Gastroesophageal sphincter (tissue), 4 donors: Measurements from ENCODE around the gene H1-8. TPM values are rescaled to one million over a fixed set of nuclear protein-coding genes. Genes with fewer than 3 reads are reported as not detected.
A peak's percentile ranks its signal among the peaks of the same experiment; 100 is the strongest.

ENCODE experiments used
- ATAC-seq: fragments of 150-250 bp; one replicate; pipeline ENCODE4 v1.9.1; 2016; ENCODE audit warnings: mild to moderate bottlenecking, moderate library complexity
- H3K27ac ChIP-seq, 4 donors: fragments of 200-600 bp; sonication (generic) in 3 of 4; 1 replicate in 3 of 4; 2 replicates in 1 of 4; pipeline ENCODE4 v1.5.1; 2016 to 2019
- H3K27me3 ChIP-seq: fragments of 200-600 bp; sonication (generic); one replicate; pipeline ENCODE4 v1.5.1; 2019
- H3K36me3 ChIP-seq, 2 donors: fragments of 200-600 bp; sonication (generic); one replicate each; pipeline ENCODE4 v1.5.1; 2019; ENCODE audit warnings: control low read depth in 1 of 2
- H3K4me1 ChIP-seq, 3 donors: fragments of 200-600 bp; sonication (generic); 1 replicate in 2 of 3; 2 replicates in 1 of 3; pipeline ENCODE4 v1.5.1; 2016 to 2019; ENCODE audit warnings: control low read depth in 2 of 3
- H3K4me3 ChIP-seq, 2 donors: fragments of 200-600 bp; sonication (generic); one replicate each; pipeline ENCODE4 v1.5.1; 2019; ENCODE audit warnings: mild to moderate bottlenecking in 1 of 2, moderate library complexity in 1 of 2
- H3K9me3 ChIP-seq, 3 donors: fragments of 200-600 bp; sonication (generic); one replicate each; pipeline ENCODE4 v1.5.1; 2017 to 2019; ENCODE audit warnings: control low read depth in 2 of 3
- EP300 ChIP-seq: sonication (generic); formaldehyde crosslinking; IDR thresholded peaks from one replicate; pipeline ENCODE4 v1.6.1; 2017; ENCODE audit warnings: antibody characterized with exemption, mild to moderate bottlenecking
- POLR2A ChIP-seq, 2 donors: fragments of 450-650 bp; IDR thresholded peaks; one replicate each; pipeline ENCODE4 v1.6.1; 2017; ENCODE audit warnings: antibody characterized with exemption in 2 of 2, mild to moderate bottlenecking in 2 of 2, moderate library complexity in 1 of 2
- POLR2AphosphoS5 ChIP-seq: sonication (generic); formaldehyde crosslinking; IDR thresholded peaks from one replicate; pipeline ENCODE4 v1.6.1; 2017; ENCODE audit warnings: antibody characterized with exemption
- WGBS, 2 donors: methylation state at CpG; one replicate each; pipeline ENCODE4 v1.1.5; 2018; ENCODE audit warnings: low coverage in 1 of 2; 5-methylcytosine and 5-hydroxymethylcytosine counted together
- total RNA-seq, 4 donors: library from RNA; depleted of rRNA; stranded (reverse); fragments of >200 nt; gene quantifications; one replicate each; pipeline ENCODE4 v1.1.0, GENCODE V29; 2016
- TF ChIP-seq, protein P1 (sequence below), 4 experiments: fragments of 200-600 bp in 2 of 4; fragments of 450-650 bp in 2 of 4; sonication (generic) in 1 of 4; IDR thresholded peaks; one replicate each; pipeline ENCODE4 v1.5.1; 2017 to 2019; ENCODE audit warnings: antibody characterized with exemption in 4 of 4, mild to moderate bottlenecking in 2 of 4, moderate library complexity in 2 of 4

Gene H1-8
- total RNA-seq, 4 donors from 2014 or later: not detected

- H3K27me3 ChIP-seq: no peaks in the 10 kb centered on the region
- peak overlapping the region in 1 of 2 donors; percentile 30 for H3K4me3 ChIP-seq
- H3K27ac ChIP-seq: peak overlapping the region in 3 of 4 donors; percentile 79 to 88 (median 84)
- H3K9me3 ChIP-seq: no peaks in the 10 kb centered on the region
- H3K4me1 ChIP-seq: peaks cover 0 to 100% (median 73%) of the 10 kb centered on the region in 3 donors
- TF ChIP-seq POLR2A (IDR thresholded peaks at IDR 0.05) (no peak), POLR2AphosphoS5 (no peak)
- no peaks in the 10 kb centered on the region for H3K36me3 ChIP-seq
- no peak for ATAC-seq
- WGBS, 2 donors: 70% methylated on average over 2 of the region's 10 CpGs; no CpG with 5 or more reads in 1 of the 2 donors
These were observed 52.7 kb downstream of the H1-8 start for GRCh38 chr3:129595544-129596193.

- 0% methylated on average over 4 of the region's 27 CpGs; no CpG with 5 or more reads in 1 of the 2 donors for WGBS, 2 donors
- Histone ChIP-seq H3K4me1 (peaks cover 0 to 100% (median 72%) of the 10 kb centered on the region in 3 donors), H3K9me3 (no peaks in the 10 kb centered on the region), H3K36me3 (no peaks in the 10 kb centered on the region), H3K27ac (peak overlapping the region in 3 of 4 donors; percentile 79 to 88 (median 84)), H3K4me3 (peak overlapping the region in 1 of 2 donors; percentile 30), H3K27me3 (no peaks in the 10 kb centered on the region)
- peak; percentile 77 for ATAC-seq
- TF ChIP-seq EP300 (no peak), POLR2AphosphoS5 (peak; percentile 34), POLR2A (IDR thresholded peaks at IDR 0.05) (peak in 1 of 2 donors; percentile 21)
- TF ChIP-seq, protein P1, sequence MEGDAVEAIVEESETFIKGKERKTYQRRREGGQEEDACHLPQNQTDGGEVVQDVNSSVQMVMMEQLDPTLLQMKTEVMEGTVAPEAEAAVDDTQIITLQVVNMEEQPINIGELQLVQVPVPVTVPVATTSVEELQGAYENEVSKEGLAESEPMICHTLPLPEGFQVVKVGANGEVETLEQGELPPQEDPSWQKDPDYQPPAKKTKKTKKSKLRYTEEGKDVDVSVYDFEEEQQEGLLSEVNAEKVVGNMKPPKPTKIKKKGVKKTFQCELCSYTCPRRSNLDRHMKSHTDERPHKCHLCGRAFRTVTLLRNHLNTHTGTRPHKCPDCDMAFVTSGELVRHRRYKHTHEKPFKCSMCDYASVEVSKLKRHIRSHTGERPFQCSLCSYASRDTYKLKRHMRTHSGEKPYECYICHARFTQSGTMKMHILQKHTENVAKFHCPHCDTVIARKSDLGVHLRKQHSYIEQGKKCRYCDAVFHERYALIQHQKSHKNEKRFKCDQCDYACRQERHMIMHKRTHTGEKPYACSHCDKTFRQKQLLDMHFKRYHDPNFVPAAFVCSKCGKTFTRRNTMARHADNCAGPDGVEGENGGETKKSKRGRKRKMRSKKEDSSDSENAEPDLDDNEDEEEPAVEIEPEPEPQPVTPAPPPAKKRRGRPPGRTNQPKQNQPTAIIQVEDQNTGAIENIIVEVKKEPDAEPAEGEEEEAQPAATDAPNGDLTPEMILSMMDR (IDR thresholded peaks at IDR 0.05): peak in 1 of 4 experiments; percentile 8
These were observed 53.5 kb downstream of the H1-8 start for GRCh38 chr3:129596194-129597086.

GRCh38 chr3:129597087-129597999 lies 54.4 kb downstream of the H1-8 start:
- no peak for ATAC-seq
- WGBS, 2 donors: 27 to 60% methylated on average over 1 to 8 of the region's 31 CpGs
- Histone ChIP-seq H3K27ac (peak overlapping the region; percentile 10 to 88 (median 82)), H3K4me3 (peak overlapping the region in 1 of 2 donors; percentile 30), H3K27me3 (no peaks in the 10 kb centered on the region), H3K4me1 (peaks cover 0 to 100% (median 74%) of the 10 kb centered on the region in 3 donors), H3K9me3 (no peaks in the 10 kb centered on the region), H3K36me3 (no peaks in the 10 kb centered on the region)
- TF ChIP-seq POLR2A (IDR thresholded peaks at IDR 0.05) (no peak), POLR2AphosphoS5 (no peak), EP300 (no peak)
- TF ChIP-seq, protein P1 (IDR thresholded peaks at IDR 0.05): no peak

DNA sequence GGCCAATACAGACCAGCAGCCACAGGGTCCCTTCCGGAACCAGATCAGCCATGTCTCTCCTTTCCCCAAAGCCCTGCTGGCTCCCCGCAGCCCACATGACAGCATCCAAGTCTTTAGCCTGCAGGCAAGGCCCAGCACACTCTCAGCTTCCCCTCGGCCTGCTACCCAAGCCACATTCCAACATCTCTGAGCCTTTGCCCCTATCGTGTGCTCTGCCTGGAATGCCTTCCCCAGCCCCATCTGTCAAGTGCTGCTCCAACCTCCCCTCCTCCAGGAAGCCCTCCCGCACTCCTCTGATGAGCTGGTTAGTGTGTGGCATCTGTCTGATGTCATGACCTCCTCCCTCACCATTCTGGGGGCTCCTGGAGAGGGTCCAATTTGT lies 55.0 kb downstream of the H1-8 start:
- Histone ChIP-seq H3K4me3 (peak overlapping the region in 1 of 2 donors; percentile 30), H3K27ac (peak overlapping the region in 3 of 4 donors; percentile 79 to 88 (median 84)), H3K9me3 (no peaks in the 10 kb centered on the region), H3K36me3 (no peaks in the 10 kb centered on the region), H3K4me1 (peaks cover 0 to 100% (median 78%) of the 10 kb centered on the region in 3 donors), H3K27me3 (no peaks in the 10 kb centered on the region)
- 33 to 43% methylated on average over 4 to 5 of the region's 5 CpGs for WGBS, 2 donors
- TF ChIP-seq EP300: no peak
- no peak for TF ChIP-seq POLR2A (IDR thresholded peaks at IDR 0.05)
- no peak for ATAC-seq

DNA sequence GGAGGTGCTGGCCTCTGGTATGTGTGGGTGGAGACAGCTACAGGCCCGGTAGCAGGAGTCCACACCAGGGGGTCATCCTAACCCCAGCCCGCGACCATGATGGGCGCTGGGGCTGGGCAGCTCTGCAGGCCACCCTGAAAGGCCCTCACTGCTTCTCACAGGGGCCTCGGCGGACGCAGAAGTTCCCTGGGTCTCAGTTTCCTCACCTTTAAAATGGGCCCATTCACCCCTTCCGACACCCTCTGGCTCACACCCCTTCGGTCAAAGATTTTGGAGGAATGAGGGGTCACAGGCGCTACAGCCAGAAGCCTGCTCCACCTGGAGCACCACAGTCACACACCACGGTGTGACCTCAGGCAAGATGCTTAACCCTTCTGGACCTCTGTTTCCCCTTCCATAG lies 55.5 kb downstream of the H1-8 start:
- Histone ChIP-seq H3K27ac (peak overlapping the region in 3 of 4 donors; percentile 79 to 88 (median 84)), H3K9me3 (no peaks in the 10 kb centered on the region), H3K4me3 (no peak overlapping the region), H3K27me3 (no peaks in the 10 kb centered on the region), H3K4me1 (peaks cover 0 to 100% (median 74%) of the 10 kb centered on the region in 3 donors), H3K36me3 (no peaks in the 10 kb centered on the region)
- no peak for TF ChIP-seq EP300
- no peak for TF ChIP-seq POLR2AphosphoS5
- TF ChIP-seq, protein P1 (IDR thresholded peaks at IDR 0.05): no peak
- no peak for TF ChIP-seq POLR2A (IDR thresholded peaks at IDR 0.05)
- WGBS, 2 donors: no CpG with 5 or more reads among the region's 11 CpGs
- no peak for ATAC-seq
